Measurements from ENCODE around the gene PIGV.
"Not testable (repeated sequence)": the region's sequence is repeated elsewhere in the genome, so short reads cannot be mapped to it uniquely, and the experiment has no call there.

PIGV gene

DNA sequence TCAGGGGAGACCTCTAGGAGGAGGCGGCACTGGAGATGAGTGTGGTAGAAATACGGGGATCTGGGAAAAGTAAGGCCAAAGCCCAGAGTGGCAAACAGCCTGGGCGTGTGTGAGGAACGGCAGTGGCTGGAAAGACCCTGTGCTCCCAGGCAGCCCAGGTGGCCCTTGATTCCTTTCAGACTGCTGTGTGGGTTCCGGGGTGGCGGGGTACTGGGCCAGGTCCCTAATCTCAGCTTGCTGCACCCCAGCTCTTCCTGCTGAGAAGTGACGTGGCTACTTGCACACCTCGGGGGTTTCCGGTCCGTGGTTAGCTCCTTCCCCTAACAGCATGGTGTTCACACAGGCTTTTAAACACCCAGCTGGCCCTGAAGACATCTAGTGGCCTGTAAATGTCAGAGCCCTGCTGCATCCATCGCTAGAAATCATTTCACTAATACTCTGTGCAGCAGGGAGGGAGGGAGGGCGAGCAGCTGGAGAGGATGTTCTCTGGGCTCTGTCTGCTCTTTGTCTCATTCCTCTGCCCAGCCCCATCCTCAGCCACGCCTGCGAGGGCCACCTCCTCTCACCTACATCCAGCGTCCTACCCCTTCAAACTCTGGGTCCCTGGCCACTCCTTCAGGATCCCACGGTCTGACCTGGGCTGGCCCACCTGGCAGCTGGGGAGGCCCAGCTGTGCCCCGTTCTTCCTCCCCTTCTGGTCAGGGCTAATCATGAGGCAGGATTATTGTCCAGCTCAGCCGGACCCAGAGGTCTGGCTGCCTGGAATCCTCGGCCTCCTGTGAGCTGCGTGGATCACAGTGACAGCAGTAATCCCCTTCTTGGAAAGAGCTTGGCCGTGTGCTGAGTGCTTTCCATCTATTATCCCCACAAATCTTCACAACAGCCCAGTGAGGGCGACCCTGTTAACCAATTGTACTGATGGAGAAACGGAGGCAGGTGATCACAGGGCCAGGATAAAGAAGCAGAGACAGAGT lies 46.0 kb downstream of the PIGV start:
- no peak for DNase-seq (ENCODE audit: low spot score)

DNA sequence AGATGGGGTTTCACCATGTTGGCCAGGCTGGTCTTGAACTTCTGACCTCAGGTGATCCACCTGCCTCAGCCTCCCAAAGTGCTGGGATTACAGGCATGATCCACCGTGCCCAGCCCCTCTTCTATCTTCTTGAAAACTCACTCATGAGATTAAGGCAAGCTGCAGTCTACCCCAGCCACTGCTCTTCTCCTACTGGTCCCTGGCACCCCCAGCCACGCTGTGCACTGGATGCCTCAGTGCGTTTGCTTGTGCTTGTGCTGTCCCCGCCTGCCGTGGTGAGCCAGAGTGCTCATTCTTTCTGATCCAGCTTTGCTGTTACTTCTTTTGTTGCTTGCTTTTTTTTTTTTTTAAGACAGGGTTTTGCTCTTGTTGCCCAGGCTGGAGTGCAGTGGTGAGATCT lies 49.9 kb downstream of the PIGV start:
- not testable (repeated sequence) for DNase-seq (ENCODE audit: low spot score)

DNA sequence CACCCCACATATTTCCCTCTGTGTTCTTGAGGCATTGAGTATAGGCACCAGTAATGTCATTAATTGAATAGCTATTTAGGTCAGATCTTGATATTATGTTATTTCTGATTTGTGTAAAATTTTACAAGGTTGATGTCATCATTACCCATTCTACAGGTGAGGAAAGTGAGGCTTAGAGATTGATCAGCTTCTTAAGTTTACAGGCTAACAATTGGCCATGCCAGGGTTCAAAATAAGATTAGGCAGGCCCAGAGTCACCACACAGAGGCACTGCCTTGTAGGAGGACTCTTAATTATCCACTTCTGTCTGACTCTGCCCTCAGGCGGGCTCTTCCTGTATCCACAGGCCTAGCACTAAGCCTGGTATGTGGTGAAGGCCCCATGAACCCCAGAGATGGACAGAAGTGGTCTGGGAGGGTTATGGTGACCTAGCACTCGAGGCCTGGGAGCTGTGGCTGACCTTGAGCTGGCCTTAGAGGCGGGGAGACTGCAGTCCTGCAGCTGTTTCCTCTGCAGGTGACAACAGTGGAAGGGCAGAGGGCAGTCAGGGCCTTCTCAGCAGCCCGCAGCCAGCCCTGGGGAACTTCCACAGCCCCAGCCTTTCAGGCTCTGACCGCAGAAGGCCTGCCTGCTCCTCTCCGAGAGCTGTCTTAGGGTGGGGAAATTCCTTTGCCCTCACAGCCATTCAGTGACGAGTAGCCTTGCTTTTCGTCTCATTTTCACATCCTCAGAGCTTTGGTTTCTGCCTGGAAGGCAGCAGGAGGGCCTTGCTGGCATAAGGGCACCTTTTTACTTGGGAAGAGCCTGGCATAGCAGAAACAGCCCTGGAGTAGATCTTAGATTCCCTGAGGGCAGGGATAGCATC lies 51.0 kb downstream of the PIGV start:
- DNase-seq (ENCODE audit: low spot score) = no peak

DNA sequence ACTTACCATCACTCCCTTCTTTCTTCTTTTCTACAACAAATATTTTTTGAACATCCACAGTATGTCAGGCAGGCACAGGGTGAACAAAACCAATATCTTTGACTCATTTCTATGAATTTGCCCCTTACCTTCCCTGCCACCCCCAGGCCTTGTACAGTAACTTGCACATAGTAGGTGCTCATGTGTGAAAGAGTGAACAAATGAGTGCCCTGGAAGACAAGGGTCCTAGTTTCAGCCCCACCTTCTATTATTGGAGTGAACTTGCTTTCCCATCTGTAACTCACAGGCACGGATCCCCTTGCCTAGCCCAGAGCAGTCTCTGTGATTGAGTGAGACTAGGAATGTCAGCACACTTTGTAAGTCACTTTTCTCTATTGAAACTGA lies 51.6 kb downstream of the PIGV start:
- DNase-seq (ENCODE audit: low spot score) = no peak

DNA sequence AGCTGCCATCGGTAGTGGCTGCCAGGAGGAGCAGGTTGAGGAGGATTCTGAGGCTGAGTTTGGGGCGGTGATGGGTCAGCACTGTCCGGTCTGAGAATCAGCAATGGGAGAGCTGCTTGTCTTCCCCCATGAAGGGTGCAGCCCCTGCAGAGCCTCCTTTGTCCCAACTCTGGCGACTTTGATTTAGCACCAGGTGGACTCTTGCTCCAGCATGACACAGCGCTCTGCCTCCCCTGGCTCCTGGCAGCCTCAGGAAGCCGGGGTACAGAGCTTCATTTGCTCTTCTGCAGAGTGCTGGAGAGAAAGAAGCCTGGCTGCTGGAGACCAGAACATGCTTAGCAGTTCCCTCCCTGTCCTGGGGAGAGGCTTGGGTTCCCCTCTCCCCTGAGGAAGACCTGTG lies 52.0 kb downstream of the PIGV start:
- no peak for DNase-seq (ENCODE audit: low spot score)

DNA sequence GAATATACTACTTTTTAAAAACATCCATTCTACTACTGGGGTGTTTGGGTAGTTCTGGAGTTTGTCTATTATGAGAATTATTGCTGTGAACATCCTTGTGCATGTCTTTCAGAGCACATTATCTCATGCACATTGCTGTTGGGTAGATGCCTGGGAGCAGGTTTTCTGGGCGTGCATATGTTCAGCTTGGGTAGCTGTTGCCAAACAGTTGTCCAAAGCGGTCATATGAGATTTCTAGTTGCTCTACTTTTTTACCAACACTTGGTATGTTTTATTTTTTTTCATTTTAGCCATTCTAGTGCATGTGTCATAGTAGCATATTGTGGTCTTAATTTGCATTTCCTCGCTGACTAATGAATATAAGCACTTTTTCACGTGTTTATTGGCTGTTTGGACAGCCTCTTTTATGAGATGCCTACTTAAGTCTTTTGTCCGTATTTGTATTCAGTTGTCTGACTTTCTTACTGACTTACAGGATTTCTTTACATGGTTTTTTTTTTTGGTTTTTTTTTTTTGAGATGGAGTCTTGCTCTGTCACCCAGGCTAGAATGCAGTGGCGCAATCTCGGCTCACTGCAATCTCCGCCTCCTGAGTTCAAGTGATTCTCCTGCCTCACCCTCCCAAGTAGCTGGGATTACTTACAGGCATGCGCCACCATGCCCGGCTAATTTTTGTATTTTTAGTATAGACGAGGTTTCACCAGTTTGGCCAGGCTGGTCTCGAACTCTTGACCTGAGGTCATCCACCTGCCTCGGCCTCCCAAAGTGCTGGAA lies 56.9 kb downstream of the PIGV start:
- no peak for DNase-seq (ENCODE audit: low spot score)

DNA sequence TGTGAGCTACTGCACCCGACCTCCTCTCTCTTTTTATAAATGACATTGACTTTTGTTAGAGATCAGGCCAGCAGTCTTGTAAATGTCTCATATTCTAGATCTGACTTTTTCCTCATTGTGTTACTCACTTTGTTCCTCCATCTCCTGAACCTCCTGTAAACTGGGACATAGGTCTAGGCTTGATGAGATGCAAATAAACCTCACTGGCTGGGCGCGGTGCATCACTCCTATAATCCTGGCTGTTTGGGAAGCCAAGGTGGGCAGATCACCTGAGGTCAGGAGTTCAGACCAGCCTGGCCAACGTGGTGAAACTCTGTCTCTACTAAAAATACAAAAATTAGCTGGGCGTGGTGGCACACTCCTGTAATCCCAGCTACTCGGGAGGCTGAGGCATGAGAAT lies 60.1 kb downstream of the PIGV start:
- DNase-seq (ENCODE audit: low spot score) = not testable (repeated sequence)

Data from left forelimb (tissue), 1 donor.